Globus pallidus (tissue), 1 donor: ENCODE data around the gene LBHD2.

Experiments
- DNase-seq: peaks from one replicate; pipeline ENCODE4 v3.0.0-alpha.2; 2015; ENCODE audit warnings: low spot score

LBHD2 gene

GRCh38 chr14:103132381-103133209, 48.6 kb downstream of the LBHD2 start:
- no peak for DNase-seq

- no peak for DNase-seq
Measured at GRCh38 chr14:103133210-103134140, 49.5 kb downstream of the LBHD2 start.

GRCh38 chr14:103134405-103134804, 50.4 kb downstream of the LBHD2 start:
- DNase-seq: no peak

- no peak for DNase-seq
Measured at GRCh38 chr14:103134919-103135318, 50.9 kb downstream of the LBHD2 start.

- DNase-seq: no peak
Measured at GRCh38 chr14:103135333-103136260, 51.6 kb downstream of the LBHD2 start.

GRCh38 chr14:103136388-103137271, 52.6 kb downstream of the LBHD2 start:
- DNase-seq: no peak

- no peak for DNase-seq
Measured at GRCh38 chr14:103137689-103138300, 53.8 kb downstream of the LBHD2 start.

GRCh38 chr14:103138301-103139131, 54.5 kb downstream of the LBHD2 start:
- DNase-seq: no peak

- no peak for DNase-seq
Measured at GRCh38 chr14:103139132-103140025, 55.4 kb downstream of the LBHD2 start.
